ENCODE results near the gene LAMB4. TPM values are rescaled to one million over a fixed set of nuclear protein-coding genes. Genes with fewer than 3 reads are reported as not detected.

LAMB4 gene
- total RNA-seq, 4 donors from 2014 or later: 2.0 to 28.2 (median 8.8) TPM

- H3K27me3 ChIP-seq: no peaks in the 10 kb centered on the region
- DNase-seq: no peak
- no peak overlapping the region for H3K27ac ChIP-seq
- intact Hi-C loops (cut with DNase I): no loop called here
- WGBS, 2 donors: 88 to 100% methylated on average over 1 of the region's 1 CpG
- no peaks in the 10 kb centered on the region for H3K36me3 ChIP-seq
- H3K4me3 ChIP-seq: no peak overlapping the region
- no peaks in the 10 kb centered on the region for H3K9me3 ChIP-seq
- H3K4me1 ChIP-seq: peaks cover 0 to 16% (median 14%) of the 10 kb centered on the region in 3 donors
- no peak for TF ChIP-seq POLR2A (IDR thresholded peaks at IDR 0.05)
Observed at GRCh38 chr7:108083980-108084379, 46.2 kb downstream of the LAMB4 start.

- intact Hi-C loops (cut with DNase I): no loop called here
Observed at GRCh38 chr7:108079648-108080591, 50.2 kb downstream of the LAMB4 start.

GRCh38 chr7:108079276-108079647 lies 50.9 kb downstream of the LAMB4 start:
- Histone ChIP-seq H3K36me3 (no peaks in the 10 kb centered on the region), H3K4me1 (peaks cover 0 to 29% (median 15%) of the 10 kb centered on the region in 3 donors), H3K9me3 (no peaks in the 10 kb centered on the region), H3K4me3 (no peak overlapping the region), H3K27me3 (no peaks in the 10 kb centered on the region), H3K27ac (peak overlapping the region in 1 of 4 donors; percentile 49)
- TF ChIP-seq CTCF (IDR thresholded peaks at IDR 0.05) (no peak), POLR2A (IDR thresholded peaks at IDR 0.05) (no peak)
- intact Hi-C loops (cut with DNase I): no loop called here
- WGBS, 2 donors: 88 to 100% methylated on average over 1 of the region's 1 CpG
- DNase-seq: no peak

More at GRCh38 chr7:108079648-108080591, 50.2 kb downstream of the LAMB4 start:
- H3K27ac ChIP-seq: peak overlapping the region in 1 of 4 donors; percentile 49
- TF ChIP-seq POLR2A (IDR thresholded peaks at IDR 0.05) (no peak), CTCF (IDR thresholded peaks at IDR 0.05) (no peak)
- no peaks in the 10 kb centered on the region for H3K27me3 ChIP-seq
- no peak for DNase-seq
- H3K36me3 ChIP-seq: no peaks in the 10 kb centered on the region
- no peak overlapping the region for H3K4me3 ChIP-seq
- peaks cover 0 to 29% (median 15%) of the 10 kb centered on the region in 3 donors for H3K4me1 ChIP-seq
- 41 to 54% methylated on average over 9 of the region's 9 CpGs for WGBS, 2 donors
- H3K9me3 ChIP-seq: no peaks in the 10 kb centered on the region

GRCh38 chr7:108078691-108079090 lies 51.5 kb downstream of the LAMB4 start:
- Histone ChIP-seq H3K4me3 (no peak overlapping the region), H3K27ac (peak overlapping the region in 1 of 4 donors; percentile 49), H3K9me3 (no peaks in the 10 kb centered on the region), H3K4me1 (peaks cover 0 to 29% (median 15%) of the 10 kb centered on the region in 3 donors), H3K27me3 (no peaks in the 10 kb centered on the region), H3K36me3 (no peaks in the 10 kb centered on the region)
- no peak for DNase-seq
- TF ChIP-seq CTCF (IDR thresholded peaks at IDR 0.05) (no peak), POLR2A (IDR thresholded peaks at IDR 0.05) (no peak)
- intact Hi-C loops (cut with DNase I): no loop called here
- 29 to 31% methylated on average over 1 of the region's 1 CpG for WGBS, 2 donors

- DNase-seq: no peak
- Histone ChIP-seq H3K27ac (peak overlapping the region in 1 of 4 donors; percentile 27), H3K36me3 (no peaks in the 10 kb centered on the region), H3K9me3 (no peaks in the 10 kb centered on the region), H3K4me1 (peaks cover 0 to 29% (median 19%) of the 10 kb centered on the region in 3 donors), H3K27me3 (no peaks in the 10 kb centered on the region), H3K4me3 (no peak overlapping the region)
- TF ChIP-seq CTCF (IDR thresholded peaks at IDR 0.05) (no peak), POLR2A (IDR thresholded peaks at IDR 0.05) (no peak)
- intact Hi-C loops (cut with DNase I): no loop called here
- 40% methylated on average over 1 of the region's 1 CpG; no CpG with 5 or more reads in 1 of the 2 donors for WGBS, 2 donors
Observed at GRCh38 chr7:108078211-108078673, 51.9 kb downstream of the LAMB4 start.
